Measurements from ENCODE around the gene ZNF766.

DNA sequence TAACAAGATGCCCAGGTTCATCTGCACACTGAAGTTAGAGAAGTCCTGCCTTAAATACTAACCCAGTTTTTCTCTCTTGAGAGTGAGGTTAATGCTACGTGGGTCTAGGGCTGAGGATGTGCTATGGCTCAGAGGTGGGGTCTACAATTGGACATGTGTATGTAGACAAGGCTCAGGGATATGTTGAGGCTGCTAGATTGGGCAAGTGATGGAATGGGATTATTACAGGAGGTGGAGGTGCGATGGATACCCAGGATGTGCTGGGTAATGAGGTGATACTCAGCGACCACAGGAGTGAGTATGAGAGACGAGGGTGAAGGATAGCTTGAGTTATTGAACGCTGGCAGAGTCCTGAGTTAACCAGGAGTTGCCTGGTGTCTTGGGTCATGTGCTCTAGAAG, 41.4 kb upstream of the ZNF766 start:
- TF ChIP-seq POLR2AphosphoS5 (IDR thresholded peaks at IDR 0.05): no peak
- TF ChIP-seq, protein P1, sequence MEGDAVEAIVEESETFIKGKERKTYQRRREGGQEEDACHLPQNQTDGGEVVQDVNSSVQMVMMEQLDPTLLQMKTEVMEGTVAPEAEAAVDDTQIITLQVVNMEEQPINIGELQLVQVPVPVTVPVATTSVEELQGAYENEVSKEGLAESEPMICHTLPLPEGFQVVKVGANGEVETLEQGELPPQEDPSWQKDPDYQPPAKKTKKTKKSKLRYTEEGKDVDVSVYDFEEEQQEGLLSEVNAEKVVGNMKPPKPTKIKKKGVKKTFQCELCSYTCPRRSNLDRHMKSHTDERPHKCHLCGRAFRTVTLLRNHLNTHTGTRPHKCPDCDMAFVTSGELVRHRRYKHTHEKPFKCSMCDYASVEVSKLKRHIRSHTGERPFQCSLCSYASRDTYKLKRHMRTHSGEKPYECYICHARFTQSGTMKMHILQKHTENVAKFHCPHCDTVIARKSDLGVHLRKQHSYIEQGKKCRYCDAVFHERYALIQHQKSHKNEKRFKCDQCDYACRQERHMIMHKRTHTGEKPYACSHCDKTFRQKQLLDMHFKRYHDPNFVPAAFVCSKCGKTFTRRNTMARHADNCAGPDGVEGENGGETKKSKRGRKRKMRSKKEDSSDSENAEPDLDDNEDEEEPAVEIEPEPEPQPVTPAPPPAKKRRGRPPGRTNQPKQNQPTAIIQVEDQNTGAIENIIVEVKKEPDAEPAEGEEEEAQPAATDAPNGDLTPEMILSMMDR (IDR thresholded peaks at IDR 0.05): no peak
- no peak for TF ChIP-seq POLR2A (IDR thresholded peaks at IDR 0.05)
